Colonic mucosa (tissue), 4 donors: ENCODE data around the gene PCNA. TPM values are rescaled to one million over a fixed set of nuclear protein-coding genes. Genes with fewer than 3 reads are reported as not detected.

ENCODE experiments used
- DNase-seq: peaks from one replicate; pipeline ENCODE4 v3.0.0-alpha.2; 2020
- H3K27ac ChIP-seq: fragments of 200-600 bp; one replicate; pipeline ENCODE4 v1.8.0; 2021
- H3K27me3 ChIP-seq: fragments of 200-600 bp; one replicate; pipeline ENCODE4 v1.8.0; 2021
- H3K36me3 ChIP-seq: fragments of 200-600 bp; one replicate; pipeline ENCODE4 v1.8.0; 2021
- H3K4me1 ChIP-seq: fragments of 200-600 bp; one replicate; pipeline ENCODE4 v1.8.0; 2021; ENCODE audit warnings: mild to moderate bottlenecking
- H3K4me3 ChIP-seq: fragments of 200-600 bp; one replicate; pipeline ENCODE4 v1.8.0; 2021
- H3K9ac ChIP-seq, 2 donors: one replicate each; pipeline ENCODE4 v1.7.0; 2013; ENCODE audit warnings: control low read depth in 2 of 2, low read depth in 2 of 2, low read length in 2 of 2
- H3K9me3 ChIP-seq: fragments of 200-600 bp; one replicate; pipeline ENCODE4 v1.8.0; 2021
- CTCF ChIP-seq: fragments of 200-600 bp; IDR thresholded peaks from one replicate; pipeline ENCODE4 v1.8.0; 2022; ENCODE audit warnings: antibody characterized with exemption, mild to moderate bottlenecking
- intact Hi-C: fragments of 100-400 bp; cut with DNase I; formaldehyde crosslinking; loops from one replicate; pipeline ENCODE4 v1.14.1; 2022
- total RNA-seq, 2 donors: library from RNA; stranded (reverse); fragmentation: NEBNext Ultra II Directional in 1 of 2; extraction: Animal tissue kit (Norgen Biotek cat#: 25700) in 1 of 2; gene quantifications; one replicate each; pipeline ENCODE4 v1.2.1, GENCODE V29; 2021
- donor health status: healthy.
- donor health status: DM: no; HTN: no; CAD: no.
- donor health status: DM: no; HTN: no; CAD: no.

PCNA gene
- total RNA-seq, 2 donors from 2014 or later = 59.0 to 204 TPM

- H3K27me3 ChIP-seq = no peaks in the 10 kb centered on the region
- no peak overlapping the region for H3K4me3 ChIP-seq
- no peak for DNase-seq
- intact Hi-C loops = no loop called here
- H3K27ac ChIP-seq = no peak overlapping the region
- TF ChIP-seq CTCF = no peak
- no peaks in the 10 kb centered on the region for H3K4me1 ChIP-seq
- H3K36me3 ChIP-seq = no peaks in the 10 kb centered on the region
- no peak overlapping the region for H3K9ac ChIP-seq
- no peaks in the 10 kb centered on the region for H3K9me3 ChIP-seq
Measured at GRCh38 chr20:5140195-5140594, 20.4 kb upstream of the PCNA start.

- no peak for DNase-seq
- Histone ChIP-seq H3K9ac (no peak overlapping the region), H3K4me1 (no peaks in the 10 kb centered on the region), H3K9me3 (no peaks in the 10 kb centered on the region), H3K4me3 (no peak overlapping the region), H3K27me3 (no peaks in the 10 kb centered on the region), H3K36me3 (no peaks in the 10 kb centered on the region), H3K27ac (no peak overlapping the region)
- intact Hi-C loops = no loop called here
- TF ChIP-seq CTCF = no peak
Measured at GRCh38 chr20:5136096-5136495, 16.3 kb upstream of the PCNA start.

- no peaks in the 10 kb centered on the region for H3K36me3 ChIP-seq
- no peak overlapping the region for H3K9ac ChIP-seq
- TF ChIP-seq CTCF = no peak
- H3K9me3 ChIP-seq = no peaks in the 10 kb centered on the region
- no peaks in the 10 kb centered on the region for H3K4me1 ChIP-seq
- intact Hi-C loops = no loop called here
- no peaks in the 10 kb centered on the region for H3K27me3 ChIP-seq
- DNase-seq = no peak
- no peak overlapping the region for H3K27ac ChIP-seq
- H3K4me3 ChIP-seq = no peak overlapping the region
Measured at GRCh38 chr20:5135363-5136012, 15.7 kb upstream of the PCNA start.

- no peak overlapping the region for H3K27ac ChIP-seq
- no peaks in the 10 kb centered on the region for H3K9me3 ChIP-seq
- no peak overlapping the region for H3K4me3 ChIP-seq
- H3K27me3 ChIP-seq = no peaks in the 10 kb centered on the region
- no peak for TF ChIP-seq CTCF
- no peak overlapping the region for H3K9ac ChIP-seq
- intact Hi-C loops = no loop called here
- DNase-seq = no peak
- H3K4me1 ChIP-seq = no peaks in the 10 kb centered on the region
- H3K36me3 ChIP-seq = no peaks in the 10 kb centered on the region
Measured at GRCh38 chr20:5133998-5134397, 14.2 kb upstream of the PCNA start.

GRCh38 chr20:5131502-5131901 is 11.7 kb upstream of the PCNA start:
- H3K9ac ChIP-seq = no peak overlapping the region
- no peaks in the 10 kb centered on the region for H3K36me3 ChIP-seq
- H3K4me1 ChIP-seq = peaks cover 7% of the 10 kb centered on the region
- intact Hi-C loops = no loop called here
- TF ChIP-seq CTCF = no peak
- no peak overlapping the region for H3K4me3 ChIP-seq
- H3K27ac ChIP-seq = no peak overlapping the region
- no peaks in the 10 kb centered on the region for H3K27me3 ChIP-seq
- no peak for DNase-seq
- no peaks in the 10 kb centered on the region for H3K9me3 ChIP-seq
